ENCODE data around the gene ZNF460. TPM values are rescaled to one million over a fixed set of nuclear protein-coding genes. Genes with fewer than 3 reads are reported as not detected.

ZNF460 gene
- total RNA-seq, 4 donors from 2014 or later: 20.2 to 63.3 (median 42.3) TPM

DNA sequence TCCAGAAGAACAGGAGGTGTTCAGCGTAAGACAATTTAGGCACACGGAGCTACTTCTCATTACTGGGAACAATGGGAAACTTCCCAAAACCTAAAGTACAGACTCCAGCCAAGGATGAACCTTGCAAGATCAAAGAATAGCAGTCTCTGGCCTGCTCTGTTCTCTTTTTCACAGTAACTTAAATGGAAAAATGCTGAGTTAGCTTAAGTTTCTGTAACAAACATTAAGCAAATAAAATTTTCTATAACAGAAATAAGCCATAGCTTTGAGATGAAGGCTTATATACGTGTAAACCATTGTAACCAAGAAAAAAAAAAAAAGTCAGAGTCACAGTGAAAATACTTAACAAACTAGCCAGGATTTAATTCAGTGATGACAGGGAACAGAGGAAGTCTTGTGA, 18.2 kb upstream of the ZNF460 start:
- TF ChIP-seq, protein P1, sequence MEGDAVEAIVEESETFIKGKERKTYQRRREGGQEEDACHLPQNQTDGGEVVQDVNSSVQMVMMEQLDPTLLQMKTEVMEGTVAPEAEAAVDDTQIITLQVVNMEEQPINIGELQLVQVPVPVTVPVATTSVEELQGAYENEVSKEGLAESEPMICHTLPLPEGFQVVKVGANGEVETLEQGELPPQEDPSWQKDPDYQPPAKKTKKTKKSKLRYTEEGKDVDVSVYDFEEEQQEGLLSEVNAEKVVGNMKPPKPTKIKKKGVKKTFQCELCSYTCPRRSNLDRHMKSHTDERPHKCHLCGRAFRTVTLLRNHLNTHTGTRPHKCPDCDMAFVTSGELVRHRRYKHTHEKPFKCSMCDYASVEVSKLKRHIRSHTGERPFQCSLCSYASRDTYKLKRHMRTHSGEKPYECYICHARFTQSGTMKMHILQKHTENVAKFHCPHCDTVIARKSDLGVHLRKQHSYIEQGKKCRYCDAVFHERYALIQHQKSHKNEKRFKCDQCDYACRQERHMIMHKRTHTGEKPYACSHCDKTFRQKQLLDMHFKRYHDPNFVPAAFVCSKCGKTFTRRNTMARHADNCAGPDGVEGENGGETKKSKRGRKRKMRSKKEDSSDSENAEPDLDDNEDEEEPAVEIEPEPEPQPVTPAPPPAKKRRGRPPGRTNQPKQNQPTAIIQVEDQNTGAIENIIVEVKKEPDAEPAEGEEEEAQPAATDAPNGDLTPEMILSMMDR (IDR thresholded peaks at IDR 0.05 in 4 of 5, conservative IDR thresholded peaks at IDR 0.05 in 1 of 5): no peak
- no peak for TF ChIP-seq POLR2A (IDR thresholded peaks at IDR 0.05)
- Histone ChIP-seq H3K9me3 (no peaks in the 10 kb centered on the region), H3K27ac (no peak overlapping the region), H3K36me3 (peaks cover 0 to 29% of the 10 kb centered on the region in 2 donors), H3K27me3 (no peaks in the 10 kb centered on the region), H3K4me1 (no peaks in the 10 kb centered on the region), H3K4me3 (no peak overlapping the region)
- intact Hi-C loops (cut with DNase I; ENCODE audit: low total_unique reads) (no loop called here), in situ Hi-C loops (cut with MboI; ENCODE audit: low sequenced_read_pairs in 4 of 4) (no loop called here)
- no peak for ATAC-seq
- DNase-seq: no peak

DNA sequence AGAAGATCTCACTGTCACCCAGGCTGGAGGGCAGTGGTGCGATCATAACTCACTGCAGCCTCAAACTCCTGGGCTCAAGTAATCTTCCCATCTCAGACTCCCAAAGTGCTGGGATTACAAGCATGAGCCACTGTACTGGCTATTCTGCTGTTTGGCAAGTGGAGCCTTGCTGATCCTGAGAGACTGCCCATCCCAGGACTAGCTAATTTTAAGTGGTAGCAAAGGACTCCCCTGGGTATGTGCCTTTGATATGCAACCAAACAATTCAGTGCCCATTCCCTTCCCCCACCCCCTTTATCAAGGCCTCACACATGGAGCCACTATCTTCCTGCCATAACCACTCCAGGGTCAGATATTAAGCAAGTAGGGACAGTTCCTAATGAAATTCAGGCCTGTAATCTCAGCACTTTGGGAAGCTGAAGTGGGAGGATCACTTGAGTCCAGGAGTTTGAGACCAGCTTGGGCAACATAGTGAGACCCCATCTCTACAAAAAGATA, 17.0 kb upstream of the ZNF460 start:
- Histone ChIP-seq H3K36me3 (peaks cover 0 to 33% of the 10 kb centered on the region in 2 donors), H3K9me3 (no peaks in the 10 kb centered on the region), H3K4me1 (no peaks in the 10 kb centered on the region), H3K4me3 (no peak overlapping the region), H3K27ac (no peak overlapping the region), H3K27me3 (no peaks in the 10 kb centered on the region)
- ATAC-seq (no peak), DNase-seq (no peak)
- intact Hi-C loops (cut with DNase I; ENCODE audit: low total_unique reads): no loop called here
- no peak for TF ChIP-seq POLR2A (IDR thresholded peaks at IDR 0.05)
- TF ChIP-seq, protein P1 (IDR thresholded peaks at IDR 0.05 in 4 of 5, conservative IDR thresholded peaks at IDR 0.05 in 1 of 5): no peak
- in situ Hi-C loops (cut with MboI; ENCODE audit: low sequenced_read_pairs in 4 of 4): no loop called here

DNA sequence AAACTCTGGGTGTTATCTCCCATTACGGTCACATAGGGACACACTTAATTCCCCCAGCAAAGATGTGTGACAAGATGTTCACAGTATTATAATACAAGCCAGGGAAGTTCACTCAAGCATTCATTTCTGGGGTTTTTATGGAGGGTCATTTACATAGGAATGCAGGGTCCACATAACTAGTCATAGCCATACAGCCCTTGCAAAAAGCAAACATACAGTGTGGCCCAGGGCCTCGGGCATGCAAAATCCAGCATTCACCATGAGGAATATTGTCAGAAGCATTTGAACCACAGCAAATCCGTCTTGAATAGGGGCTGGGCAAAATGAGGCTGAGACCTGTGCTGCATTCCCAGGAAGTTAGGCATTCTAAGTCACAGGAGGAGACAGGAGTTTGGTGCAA, 13.0 kb upstream of the ZNF460 start:
- intact Hi-C loops (cut with DNase I; ENCODE audit: low total_unique reads) (no loop called here), in situ Hi-C loops (cut with MboI; ENCODE audit: low sequenced_read_pairs in 4 of 4) (no loop called here)
- Histone ChIP-seq H3K27me3 (no peaks in the 10 kb centered on the region), H3K4me3 (no peak overlapping the region), H3K27ac (no peak overlapping the region), H3K36me3 (peaks cover 0 to 18% of the 10 kb centered on the region in 2 donors), H3K9me3 (no peaks in the 10 kb centered on the region), H3K4me1 (no peaks in the 10 kb centered on the region)
- TF ChIP-seq, protein P1 (IDR thresholded peaks at IDR 0.05 in 4 of 5, conservative IDR thresholded peaks at IDR 0.05 in 1 of 5): no peak
- no peak for DNase-seq
- ATAC-seq: no peak

DNA sequence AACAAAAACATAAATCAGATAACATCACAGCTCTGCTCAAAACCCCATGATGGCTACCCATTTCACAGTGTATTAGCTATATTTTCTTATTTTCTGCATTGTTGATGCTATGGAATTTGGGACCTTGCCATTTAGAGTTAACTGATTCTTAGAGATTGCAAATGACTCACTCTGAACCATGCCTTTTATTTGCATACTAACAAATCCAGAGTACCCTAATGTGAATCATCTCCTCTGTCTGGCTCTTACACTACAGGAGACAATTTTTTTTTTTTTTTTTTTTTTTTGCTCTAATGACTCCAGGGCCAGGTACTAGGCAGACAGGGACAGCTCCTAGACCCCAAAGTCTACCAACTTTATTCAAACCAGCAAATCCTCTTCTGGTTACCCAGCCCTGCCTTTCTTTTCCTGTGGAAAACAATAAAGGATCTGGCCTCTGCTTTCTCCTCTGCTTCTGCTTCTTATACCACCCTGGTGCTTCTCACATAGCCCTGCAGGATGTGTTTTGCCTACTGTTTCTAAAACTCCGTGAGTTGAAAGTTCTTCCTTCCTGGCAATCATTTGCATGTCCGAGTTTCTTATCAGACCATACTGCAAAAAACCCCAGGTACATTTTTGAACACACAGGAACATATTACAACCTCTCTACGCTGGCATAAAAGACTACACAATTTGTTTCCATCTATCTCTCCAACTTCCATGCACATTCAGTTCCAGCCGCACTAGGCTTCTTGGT, 10.6 kb upstream of the ZNF460 start:
- Histone ChIP-seq H3K27me3 (no peaks in the 10 kb centered on the region), H3K36me3 (peaks cover 0 to 18% of the 10 kb centered on the region in 2 donors), H3K27ac (no peak overlapping the region), H3K9me3 (no peaks in the 10 kb centered on the region), H3K4me1 (no peaks in the 10 kb centered on the region), H3K4me3 (no peak overlapping the region)
- no peak for ATAC-seq
- no peak for DNase-seq
- intact Hi-C loops (cut with DNase I; ENCODE audit: low total_unique reads) (no loop called here), in situ Hi-C loops (cut with MboI; ENCODE audit: low sequenced_read_pairs in 4 of 4) (no loop called here)
- TF ChIP-seq, protein P1 (IDR thresholded peaks at IDR 0.05 in 4 of 5, conservative IDR thresholded peaks at IDR 0.05 in 1 of 5): no peak
- no peak for TF ChIP-seq POLR2A (IDR thresholded peaks at IDR 0.05)

Measured in gastrocnemius medialis (tissue), 4 donors.